HG03196 (cell line): ENCODE results near the gene ADAP1.
A peak's percentile ranks its signal among the peaks of the same experiment; 100 is the strongest.
"Not testable (repeated sequence)": the region's sequence is repeated elsewhere in the genome, so short reads cannot be mapped to it uniquely, and the experiment has no call there.

Experiments used
- ATAC-seq: cut with Tn5 transposase; IDR thresholded peaks from one replicate; pipeline ENCODE4 v1.9.1; 2021; ENCODE audit not compliant: unreplicated experiment

ADAP1 gene

GRCh38 chr7:975702-976473 lies 21.4 kb upstream of the ADAP1 start:
- no peak for ATAC-seq

DNA sequence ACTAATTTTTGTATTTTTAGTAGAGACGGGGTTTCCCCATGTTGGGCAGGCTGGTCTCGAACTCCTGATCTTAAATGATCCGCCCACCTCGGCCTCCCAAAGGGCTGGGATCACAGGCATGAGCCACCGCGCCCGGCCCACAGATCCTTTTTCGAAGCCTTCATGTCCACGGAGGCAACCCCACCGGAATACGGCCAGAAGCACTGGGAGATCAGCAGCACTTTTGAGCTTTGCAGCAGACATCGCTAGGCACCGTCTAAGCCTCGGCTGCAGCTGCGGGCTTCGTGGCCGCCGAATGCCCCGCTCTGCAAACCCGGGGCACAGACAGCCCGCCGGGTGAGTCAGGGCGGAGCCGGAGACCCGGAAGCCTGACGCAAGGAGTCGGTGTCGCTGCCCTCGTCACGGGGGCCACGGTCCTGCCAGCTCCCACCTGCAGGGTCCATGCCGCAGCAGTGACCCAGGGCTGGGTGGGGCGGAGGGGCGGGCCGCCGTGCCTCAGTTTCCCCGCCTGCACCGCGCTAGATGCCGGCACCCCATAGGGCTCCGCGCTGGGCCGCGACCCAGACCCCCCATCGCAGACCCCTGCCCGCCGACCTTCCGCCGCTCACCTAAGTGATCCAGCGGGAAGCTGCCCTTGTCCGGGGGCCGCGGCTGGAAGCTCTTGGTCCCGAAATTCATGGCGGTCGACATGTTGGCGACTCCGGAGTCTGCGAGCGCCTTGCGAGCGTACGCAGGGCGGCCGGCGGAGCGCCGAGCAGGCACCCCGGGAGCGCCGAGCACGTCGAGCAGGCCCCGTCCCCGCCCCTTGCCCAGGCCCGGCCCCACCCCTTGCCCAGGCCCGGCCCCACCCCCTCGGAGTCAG lies 20.6 kb upstream of the ADAP1 start, which contains the start of gene COX19:
Gene COX19, minus strand, starts transcription at position 730 of the 862 bp plus-strand sequence. Its CDS starts 40 bp downstream, at position 690.
- ATAC-seq = peak; percentile 72

DNA sequence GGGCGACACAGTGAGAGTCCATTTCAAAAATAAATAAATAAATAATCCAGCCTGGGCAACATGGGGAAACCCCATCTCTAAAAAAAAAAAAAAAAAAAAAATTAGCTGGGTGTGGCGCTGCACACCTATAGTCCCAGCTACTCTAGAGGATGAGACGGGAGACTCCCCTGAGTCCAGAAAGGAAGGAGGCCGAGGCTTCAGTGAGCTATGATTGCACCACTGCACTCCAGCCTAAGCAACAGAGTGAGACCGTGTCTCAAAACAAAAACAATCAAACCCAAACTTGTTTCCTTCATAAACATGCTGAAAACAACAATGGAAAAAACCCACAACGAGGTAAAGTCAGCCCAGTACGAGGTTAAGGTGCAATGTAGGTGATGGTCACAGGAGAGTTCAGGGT lies 19.7 kb upstream of the ADAP1 start:
- ATAC-seq = no peak

GRCh38 chr7:973312-973711 lies 18.8 kb upstream of the ADAP1 start:
- no peak for ATAC-seq

GRCh38 chr7:972676-973309 lies 18.3 kb upstream of the ADAP1 start:
- ATAC-seq = no peak

DNA sequence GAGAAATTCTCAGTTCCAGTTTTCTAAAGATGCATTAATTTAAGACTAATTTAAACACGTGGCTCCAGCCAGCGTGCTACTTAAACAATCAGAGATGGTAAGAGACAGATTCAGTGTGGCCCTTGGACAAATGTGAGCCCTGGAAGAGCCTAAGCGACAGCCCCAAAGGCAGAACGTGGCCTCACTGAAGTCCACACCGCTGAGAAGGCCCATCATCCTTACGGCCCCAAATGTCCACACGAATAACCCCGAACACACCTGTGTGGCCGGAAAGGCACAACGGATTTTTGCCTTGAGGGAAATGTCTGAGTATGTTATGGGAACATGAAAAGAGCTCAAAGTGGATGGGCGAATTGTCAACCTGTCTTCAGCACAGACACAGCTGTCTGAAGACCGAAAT lies 17.6 kb upstream of the ADAP1 start:
- no peak for ATAC-seq

- no peak for ATAC-seq
These were observed 16.3 kb upstream of the ADAP1 start for GRCh38 chr7:970744-971143.

- no peak for ATAC-seq
These were observed 14.9 kb upstream of the ADAP1 start for GRCh38 chr7:969403-969802.

GRCh38 chr7:968205-969105 lies 14.0 kb upstream of the ADAP1 start:
- ATAC-seq = no peak

DNA sequence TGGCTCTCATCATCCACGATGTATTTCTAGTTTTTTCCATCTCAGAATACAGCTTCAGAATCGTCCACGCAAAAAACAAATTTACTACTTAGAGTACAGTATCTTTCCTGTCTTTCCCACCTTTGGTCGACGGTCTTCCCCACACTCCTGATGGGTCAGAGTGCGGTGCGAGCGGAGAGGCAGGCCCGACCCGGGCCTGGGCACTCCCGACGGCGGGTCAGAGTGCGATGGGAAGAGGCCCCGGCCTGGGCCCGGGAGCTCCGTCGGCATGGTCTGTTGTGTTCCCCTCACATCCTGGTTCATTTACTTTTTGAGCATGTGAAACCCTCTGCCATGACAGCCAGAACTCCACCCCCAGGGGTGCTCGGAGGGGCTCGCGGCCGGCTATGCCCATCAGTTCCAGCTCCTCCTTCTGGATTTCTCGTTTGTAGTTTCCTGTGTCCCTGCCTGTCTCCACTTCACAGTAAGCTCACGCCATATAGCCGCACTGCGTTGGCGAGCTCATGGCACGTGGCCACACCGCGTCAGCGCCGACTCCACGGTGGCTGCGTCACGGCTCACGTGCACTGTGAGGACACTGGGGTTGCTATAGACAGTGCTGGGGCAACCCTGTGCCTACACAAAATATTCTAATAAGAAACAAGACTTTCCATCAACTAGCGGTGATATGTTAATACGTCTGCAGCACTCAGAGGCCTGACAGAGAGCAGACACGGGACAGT lies 13.0 kb upstream of the ADAP1 start:
- no peak for ATAC-seq

DNA sequence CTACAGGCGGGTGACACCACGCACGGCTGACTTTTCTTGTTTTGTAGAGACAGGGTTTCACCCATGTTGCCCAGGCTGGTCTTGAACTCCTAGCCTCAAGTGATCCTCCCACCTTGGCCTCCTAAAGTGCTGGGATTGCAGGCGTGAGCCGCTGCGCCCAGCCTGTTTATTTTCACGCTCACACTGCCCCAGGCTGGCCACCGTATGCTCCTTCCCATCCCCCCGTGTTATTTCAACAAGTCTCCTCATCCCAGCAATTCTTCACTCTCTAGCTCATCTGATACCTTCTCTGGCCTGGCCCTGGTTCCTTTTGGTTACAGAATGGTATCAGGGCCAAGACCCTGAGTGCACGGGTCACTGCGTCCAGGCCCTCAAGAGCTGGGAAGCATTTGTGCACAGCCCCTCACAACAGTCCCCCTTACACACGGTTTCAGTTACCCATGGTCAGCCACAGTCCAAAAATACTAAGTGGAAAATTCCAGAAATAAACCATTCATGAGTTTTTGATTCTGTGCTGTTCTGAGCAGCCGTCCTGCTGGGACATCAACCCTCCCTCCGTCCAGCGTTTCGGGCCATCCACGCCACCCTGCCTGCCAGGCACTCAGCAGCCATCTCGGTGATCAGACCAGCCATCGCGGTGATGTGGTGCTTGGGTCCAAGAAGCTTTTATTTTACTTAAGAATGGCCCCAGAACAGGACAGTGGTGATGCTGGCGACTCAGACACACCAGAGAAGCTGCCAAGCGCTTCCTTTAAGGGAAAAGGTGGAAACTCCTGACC lies 12.0 kb upstream of the ADAP1 start:
- ATAC-seq = no peak

GRCh38 chr7:964401-965231 lies 10.1 kb upstream of the ADAP1 start:
- ATAC-seq = no peak

DNA sequence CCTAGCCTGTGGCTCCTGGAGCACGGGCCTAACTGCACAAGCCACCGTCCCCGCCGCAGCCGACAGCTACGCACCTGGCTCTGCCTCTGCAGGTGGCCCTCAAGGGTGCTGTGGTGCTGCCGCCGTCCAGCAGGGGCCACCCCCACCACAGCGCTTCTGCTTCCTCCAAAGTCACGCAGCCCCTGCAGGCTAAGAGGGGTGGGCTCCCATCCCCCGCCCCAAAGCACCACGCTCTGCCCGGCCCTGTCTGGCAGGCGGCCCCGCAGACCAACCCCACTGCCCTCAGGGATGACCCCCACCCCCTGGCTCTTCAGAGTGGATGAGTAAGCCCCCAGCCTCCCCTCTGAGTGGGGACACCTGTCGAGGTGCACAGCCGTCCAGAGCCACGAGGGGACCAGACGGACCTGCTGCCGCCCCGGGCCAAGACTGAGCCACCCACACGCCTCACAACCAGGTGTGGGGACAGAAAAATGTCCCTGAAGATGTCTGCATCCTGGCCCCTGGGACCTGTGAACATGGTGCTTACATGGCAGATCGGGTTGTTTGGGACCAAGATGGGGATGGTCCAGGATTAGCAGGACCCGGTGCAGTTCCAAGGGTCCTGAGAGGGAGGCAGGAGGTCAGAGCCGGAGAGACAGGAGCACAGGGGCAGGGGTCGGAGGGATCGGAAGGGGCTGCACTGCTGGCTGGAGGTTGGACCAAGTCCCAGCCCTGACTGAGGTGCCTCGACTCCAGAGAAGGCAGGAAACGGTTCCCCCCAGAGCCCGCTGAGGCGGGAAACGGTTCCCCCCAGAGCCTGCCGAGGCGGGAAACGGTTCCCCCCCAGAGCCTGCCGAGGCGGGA lies 9.0 kb upstream of the ADAP1 start:
- no peak for ATAC-seq

DNA sequence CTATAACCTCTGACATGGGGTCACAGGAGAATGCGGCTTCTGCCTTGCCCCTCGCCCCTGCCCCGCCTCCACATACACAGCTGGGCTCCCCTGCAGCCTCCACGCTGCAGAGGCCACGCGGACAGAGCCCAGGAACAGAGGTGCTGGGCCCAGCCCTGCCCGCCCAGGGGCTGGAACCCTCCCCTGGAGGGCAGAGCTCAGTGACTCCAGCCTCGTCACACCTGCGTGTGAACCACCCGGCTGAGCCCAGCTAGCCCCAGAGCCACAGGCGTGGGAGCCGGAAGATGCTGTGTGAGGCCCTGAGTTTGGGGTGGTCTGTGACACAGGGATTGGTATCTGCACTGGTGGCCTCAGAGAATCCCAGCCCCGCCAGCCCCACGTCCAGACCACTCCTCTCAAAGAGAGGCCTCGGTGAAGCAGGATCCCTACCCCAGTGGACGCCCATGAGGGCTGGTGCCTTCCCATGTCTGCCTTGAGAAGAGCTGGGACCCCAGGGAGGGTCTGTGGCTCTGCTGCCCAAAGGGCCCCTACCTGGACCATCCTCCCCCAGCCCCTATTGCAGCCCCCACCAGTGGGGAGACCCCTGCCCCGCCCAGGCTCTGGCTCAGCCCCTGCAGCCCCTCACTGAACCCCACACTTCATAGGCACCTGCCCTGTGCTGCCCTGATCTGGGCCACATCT lies 8.1 kb upstream of the ADAP1 start:
- no peak for ATAC-seq

GRCh38 chr7:961546-962400 lies 7.3 kb upstream of the ADAP1 start:
- no peak for ATAC-seq

DNA sequence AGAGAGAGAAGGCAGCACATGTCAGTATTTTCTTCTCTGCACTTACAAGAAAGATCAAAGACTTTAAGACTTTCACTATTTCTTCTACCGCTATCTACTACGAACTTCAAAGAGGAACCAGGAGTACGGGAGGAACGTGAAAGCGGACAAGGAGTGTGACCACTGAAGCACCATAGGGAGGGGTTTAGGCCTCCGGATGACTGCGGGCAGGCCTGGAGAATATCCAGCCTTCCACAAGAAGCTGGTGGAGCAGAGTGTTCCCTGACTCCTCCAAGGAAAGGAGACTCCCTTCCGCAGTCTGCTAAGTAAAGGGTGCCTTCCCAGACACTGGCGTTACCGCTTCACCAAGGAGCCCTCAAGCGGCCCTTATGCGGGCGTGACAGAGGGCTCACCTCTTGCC lies 6.5 kb upstream of the ADAP1 start:
- not testable (repeated sequence) for ATAC-seq
